Activated CD8-positive, alpha-beta memory T cell treated with anti-CD3 and anti-CD28 coated beads for 24 hours (primary cell): ENCODE results near the gene ACD.
A peak's percentile ranks its signal among the peaks of the same experiment; 100 is the strongest.
"Not testable (repeated sequence)": the region's sequence is repeated elsewhere in the genome, so short reads cannot be mapped to it uniquely, and the experiment has no call there.

Source experiments
- DNase-seq: peaks from one replicate; pipeline ENCODE4 v3.0.0-alpha.2; 2020

The ACD gene

GRCh38 chr16:67659675-67660563 is at the start of gene ACD:
Gene ACD, minus strand, starts transcription at chr16:67660260. Its CDS starts 40 bp downstream, at chr16:67660220.
- DNase-seq, result peak; percentile 98

- DNase-seq, result no peak
These were observed 49.0 kb upstream of the ACD start for GRCh38 chr16:67709050-67709449.

GRCh38 chr16:67708368-67708771 is 48.3 kb upstream of the ACD start:
- no peak for DNase-seq

GRCh38 chr16:67707790-67708189 is 47.7 kb upstream of the ACD start:
- DNase-seq, result no peak

- no peak for DNase-seq
These were observed 47.1 kb upstream of the ACD start for GRCh38 chr16:67707210-67707609.

GRCh38 chr16:67704110-67704509 is 44.0 kb upstream of the ACD start:
- DNase-seq, result no peak

GRCh38 chr16:67703626-67704025 is 43.6 kb upstream of the ACD start:
- DNase-seq, result no peak

- no peak for DNase-seq
These were observed 42.1 kb upstream of the ACD start for GRCh38 chr16:67702130-67702529.

GRCh38 chr16:67701420-67701819 is 41.4 kb upstream of the ACD start:
- DNase-seq, result no peak

- DNase-seq, result no peak
These were observed 39.2 kb upstream of the ACD start for GRCh38 chr16:67699265-67699664.

GRCh38 chr16:67697422-67698185 is 37.5 kb upstream of the ACD start:
- no peak for DNase-seq

- no peak for DNase-seq
These were observed 34.6 kb upstream of the ACD start for GRCh38 chr16:67694611-67695010.

- not testable (repeated sequence) for DNase-seq
These were observed 33.6 kb upstream of the ACD start for GRCh38 chr16:67693517-67694285.

- no peak for DNase-seq
These were observed 25.5 kb upstream of the ACD start for GRCh38 chr16:67685388-67686112.

GRCh38 chr16:67683767-67684166 is 23.7 kb upstream of the ACD start:
- no peak for DNase-seq

- no peak for DNase-seq
These were observed 20.2 kb upstream of the ACD start for GRCh38 chr16:67679935-67680897.

- no peak for DNase-seq
These were observed 18.4 kb upstream of the ACD start for GRCh38 chr16:67678354-67679023.

GRCh38 chr16:67677712-67678111 is 17.7 kb upstream of the ACD start:
- no peak for DNase-seq

- DNase-seq, result no peak
These were observed 16.9 kb upstream of the ACD start for GRCh38 chr16:67676939-67677338.

GRCh38 chr16:67676516-67676915 is 16.5 kb upstream of the ACD start:
- DNase-seq, result no peak

- DNase-seq, result no peak
These were observed 15.9 kb upstream of the ACD start for GRCh38 chr16:67675999-67676398.
